22Rv1 (cell line): ENCODE data around the gene KDM4B.

ENCODE experiments used
- ZFX ChIP-seq: fragments of 450-650 bp; IDR thresholded peaks from 2 replicates; pipeline ENCODE4 v1.6.1; 2017; ENCODE audit warnings: antibody characterized with exemption, borderline replicate concordance
- TF ChIP-seq, protein P1 (sequence below): fragments of 450-650 bp; IDR thresholded peaks from 2 replicates; pipeline ENCODE4 v1.5.1; 2017; ENCODE audit warnings: mild to moderate bottlenecking

DNA sequence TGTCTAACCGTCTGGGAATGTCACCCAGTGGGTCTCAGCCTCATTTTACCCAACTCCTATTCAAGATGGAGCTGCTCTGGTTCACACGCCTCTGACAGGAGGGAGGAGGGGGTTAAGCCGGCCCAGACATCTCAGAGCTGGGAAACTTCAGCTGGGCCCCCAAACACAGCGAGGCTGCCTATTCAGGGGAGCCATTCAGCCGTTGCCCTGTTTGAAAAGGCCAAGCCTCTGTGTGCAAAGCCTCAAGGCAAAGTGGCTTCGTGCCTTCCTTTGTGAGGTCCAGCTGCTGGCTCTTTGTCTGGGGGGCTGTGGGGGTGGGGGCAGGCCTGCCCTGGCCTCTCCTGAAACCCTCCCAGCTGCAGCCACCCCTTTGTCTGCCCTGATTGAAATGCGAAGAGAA is 224.3 kb downstream of the KDM4B start:
- TF ChIP-seq, protein P1, sequence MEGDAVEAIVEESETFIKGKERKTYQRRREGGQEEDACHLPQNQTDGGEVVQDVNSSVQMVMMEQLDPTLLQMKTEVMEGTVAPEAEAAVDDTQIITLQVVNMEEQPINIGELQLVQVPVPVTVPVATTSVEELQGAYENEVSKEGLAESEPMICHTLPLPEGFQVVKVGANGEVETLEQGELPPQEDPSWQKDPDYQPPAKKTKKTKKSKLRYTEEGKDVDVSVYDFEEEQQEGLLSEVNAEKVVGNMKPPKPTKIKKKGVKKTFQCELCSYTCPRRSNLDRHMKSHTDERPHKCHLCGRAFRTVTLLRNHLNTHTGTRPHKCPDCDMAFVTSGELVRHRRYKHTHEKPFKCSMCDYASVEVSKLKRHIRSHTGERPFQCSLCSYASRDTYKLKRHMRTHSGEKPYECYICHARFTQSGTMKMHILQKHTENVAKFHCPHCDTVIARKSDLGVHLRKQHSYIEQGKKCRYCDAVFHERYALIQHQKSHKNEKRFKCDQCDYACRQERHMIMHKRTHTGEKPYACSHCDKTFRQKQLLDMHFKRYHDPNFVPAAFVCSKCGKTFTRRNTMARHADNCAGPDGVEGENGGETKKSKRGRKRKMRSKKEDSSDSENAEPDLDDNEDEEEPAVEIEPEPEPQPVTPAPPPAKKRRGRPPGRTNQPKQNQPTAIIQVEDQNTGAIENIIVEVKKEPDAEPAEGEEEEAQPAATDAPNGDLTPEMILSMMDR: no peak
- no peak for TF ChIP-seq ZFX
